NCI-H1048 (cell line): Measurements from ENCODE around the gene GATA5.

ENCODE experiments used
- DNase-seq: peaks from one replicate; lab custom pipeline; 2025; lab: John Stamatoyannopoulos, UW

GATA5 gene

GRCh38 chr20:62453186-62453808 is 22.5 kb downstream of the GATA5 start:
- DNase-seq: no peak

GRCh38 chr20:62452475-62453095 is 23.2 kb downstream of the GATA5 start:
- DNase-seq: no peak

- no peak for DNase-seq
These were observed 23.8 kb downstream of the GATA5 start for GRCh38 chr20:62451970-62452369.

GRCh38 chr20:62451156-62451767 is 24.5 kb downstream of the GATA5 start:
- DNase-seq: no peak

- DNase-seq: no peak
These were observed 25.7 kb downstream of the GATA5 start for GRCh38 chr20:62449951-62450691.

- no peak for DNase-seq
These were observed 27.0 kb downstream of the GATA5 start for GRCh38 chr20:62448788-62449187.

- no peak for DNase-seq
These were observed 27.8 kb downstream of the GATA5 start for GRCh38 chr20:62448038-62448437.

- no peak for DNase-seq
These were observed 28.6 kb downstream of the GATA5 start for GRCh38 chr20:62446888-62447869.

- no peak for DNase-seq
These were observed 29.3 kb downstream of the GATA5 start for GRCh38 chr20:62446481-62446880.

GRCh38 chr20:62445553-62446340 is 30.0 kb downstream of the GATA5 start:
- no peak for DNase-seq

- no peak for DNase-seq
These were observed 31.5 kb downstream of the GATA5 start for GRCh38 chr20:62444286-62444685.

GRCh38 chr20:62441987-62442539 is 33.7 kb downstream of the GATA5 start:
- DNase-seq: no peak

GRCh38 chr20:62439218-62439617 is 36.6 kb downstream of the GATA5 start:
- DNase-seq: no peak

GRCh38 chr20:62437927-62438326 is 37.9 kb downstream of the GATA5 start:
- DNase-seq: no peak

GRCh38 chr20:62437496-62437895 is 38.3 kb downstream of the GATA5 start:
- no peak for DNase-seq

GRCh38 chr20:62436692-62437091 is 39.1 kb downstream of the GATA5 start:
- DNase-seq: no peak

GRCh38 chr20:62433658-62434497 is 41.9 kb downstream of the GATA5 start:
- DNase-seq: no peak

GRCh38 chr20:62430866-62431447 is 44.8 kb downstream of the GATA5 start:
- DNase-seq: no peak

GRCh38 chr20:62430311-62430853 is 45.4 kb downstream of the GATA5 start:
- no peak for DNase-seq
